H9 (cell line): Measurements from ENCODE around the gene RABGAP1L. TPM values are rescaled to one million over a fixed set of nuclear protein-coding genes. Genes with fewer than 3 reads are reported as not detected.

Experiments
- DNase-seq: peaks from one replicate; pipeline ENCODE4 v3.0.0-alpha.2; 2017
- H2AFZ ChIP-seq: one replicate; pipeline ENCODE4 v1.6.1; 2013; ENCODE audit warnings: mild to moderate bottlenecking, low read length, control low read depth, moderate library complexity
- H2AK5ac ChIP-seq: 2 replicates; pipeline ENCODE4 v1.6.1; 2013; ENCODE audit warnings: low read length, control low read depth, mixed read lengths; ENCODE audit not compliant: insufficient read length
- H2BK120ac ChIP-seq: one replicate; pipeline ENCODE4 v1.6.1; 2013; ENCODE audit warnings: low read depth, mild to moderate bottlenecking, low read length, control low read depth, inconsistent platforms; ENCODE audit not compliant: poor library complexity, severe bottlenecking
- H2BK12ac ChIP-seq: 2 replicates; pipeline ENCODE4 v1.6.1; 2013; ENCODE audit warnings: low read length, control low read depth, mixed read lengths, low read depth; ENCODE audit not compliant: insufficient read length
- H2BK15ac ChIP-seq: 2 replicates; pipeline ENCODE4 v1.6.1; 2013; ENCODE audit warnings: low read depth, low read length, control low read depth
- H2BK20ac ChIP-seq: one replicate; pipeline ENCODE4 v1.6.1; 2013; ENCODE audit warnings: low read depth, mild to moderate bottlenecking, low read length, control low read depth, inconsistent platforms; ENCODE audit not compliant: poor library complexity, severe bottlenecking
- H2BK5ac ChIP-seq: 2 replicates; pipeline ENCODE4 v1.6.1; 2013; ENCODE audit warnings: low read length, control low read depth, mixed read lengths; ENCODE audit not compliant: insufficient read length
- H3K14ac ChIP-seq: 2 replicates; pipeline ENCODE4 v1.6.1; 2013; ENCODE audit warnings: low read length, control low read depth; ENCODE audit not compliant: insufficient read depth
- H3K18ac ChIP-seq: 2 replicates; pipeline ENCODE4 v1.6.1; 2013; ENCODE audit warnings: low read depth, mild to moderate bottlenecking, mixed read lengths, low read length, control low read depth; ENCODE audit not compliant: insufficient read length
- H3K23ac ChIP-seq: 2 replicates; pipeline ENCODE4 v1.6.1; 2013; ENCODE audit warnings: low read length, control low read depth, mixed read lengths, low read depth; ENCODE audit not compliant: insufficient read length
- H3K23me2 ChIP-seq: 2 replicates; pipeline ENCODE4 v1.6.1; 2013; ENCODE audit warnings: low read depth, mild to moderate bottlenecking, mixed read lengths, low read length, control low read depth; ENCODE audit not compliant: insufficient read length, poor library complexity, severe bottlenecking
- H3K27ac ChIP-seq: 2 replicates; pipeline ENCODE4 v1.5.1; 2013; ENCODE audit warnings: low read length, control low read depth, mixed read lengths, low read depth; ENCODE audit not compliant: insufficient read length
- H3K27me3 ChIP-seq: 2 replicates; pipeline ENCODE4 v1.6.1; 2013; ENCODE audit warnings: low read length, control low read depth, inconsistent platforms; ENCODE audit not compliant: insufficient read depth
- H3K4ac ChIP-seq: 2 replicates; pipeline ENCODE4 v1.6.1; 2013; ENCODE audit warnings: low read depth, mild to moderate bottlenecking, control low read depth, inconsistent platforms, low read length, moderate library complexity
- H3K4me1 ChIP-seq: 2 replicates; pipeline ENCODE4 v1.6.1; 2013; ENCODE audit warnings: low read length, control low read depth, inconsistent platforms; ENCODE audit not compliant: insufficient read depth
- H3K4me2 ChIP-seq: 2 replicates; pipeline ENCODE4 v1.6.1; 2013; ENCODE audit warnings: low read length, control low read depth, mixed read lengths; ENCODE audit not compliant: insufficient read length, insufficient read depth
- H3K56ac ChIP-seq: 2 replicates; pipeline ENCODE4 v1.6.1; 2013; ENCODE audit warnings: low read depth, mild to moderate bottlenecking, mixed read lengths, low read length, control low read depth; ENCODE audit not compliant: insufficient read length
- H3K79me1 ChIP-seq: 2 replicates; pipeline ENCODE4 v1.6.1; 2013; ENCODE audit warnings: low read depth, mild to moderate bottlenecking, moderate library complexity, low read length, control low read depth, inconsistent platforms; ENCODE audit not compliant: insufficient read depth, poor library complexity, severe bottlenecking
- H3K79me2 ChIP-seq: 2 replicates; pipeline ENCODE4 v1.6.1; 2013; ENCODE audit warnings: low read length, control low read depth, inconsistent platforms; ENCODE audit not compliant: insufficient read depth
- H3K9ac ChIP-seq: 2 replicates; pipeline ENCODE4 v1.6.1; 2013; ENCODE audit warnings: low read length, control low read depth, mixed read lengths; ENCODE audit not compliant: insufficient read length; ENCODE audit errors: extremely low read depth
- H3K9me3 ChIP-seq: one replicate; pipeline ENCODE4 v1.6.1; 2013; ENCODE audit warnings: low read depth, low read length, inconsistent platforms; ENCODE audit not compliant: control insufficient read depth
- H3T11ph ChIP-seq: one replicate; pipeline ENCODE4 v1.6.1; 2013; ENCODE audit warnings: mild to moderate bottlenecking, low read length, control low read depth, inconsistent platforms
- H4K20me1 ChIP-seq: one replicate; pipeline ENCODE4 v1.6.1; 2013; ENCODE audit not compliant: control insufficient read depth, insufficient read length, insufficient read depth
- H4K5ac ChIP-seq: 2 replicates; pipeline ENCODE4 v1.6.1; 2013; ENCODE audit warnings: low read depth, mild to moderate bottlenecking, mixed read lengths, low read length, control low read depth; ENCODE audit not compliant: insufficient read length
- H4K8ac ChIP-seq: replicated peaks from 2 replicates; pipeline ENCODE4 v1.6.1; 2013; ENCODE audit warnings: low read length, control low read depth, mixed read lengths, low read depth; ENCODE audit not compliant: insufficient read length
- H4K91ac ChIP-seq: 2 replicates; pipeline ENCODE4 v1.6.1; 2013; ENCODE audit warnings: low read depth, mild to moderate bottlenecking, moderate library complexity, mixed read lengths, low read length, control low read depth; ENCODE audit not compliant: insufficient read length
- H3K27ac Mint-ChIP-seq, 3 experiments: 2 replicates in 2 of 3; 3 replicates in 1 of 3; pipeline ENCODE4 v1.8.0; 2020 to 2021; ENCODE audit warnings: mixed read lengths in 3 of 3, mild to moderate bottlenecking in 1 of 3, moderate library complexity in 1 of 3
- H3K27me3 Mint-ChIP-seq: 2 replicates; pipeline ENCODE4 v1.8.0; 2021; ENCODE audit warnings: low read depth, mild to moderate bottlenecking, moderate library complexity, mixed read lengths
- H3K36me3 Mint-ChIP-seq, 3 experiments: 2 replicates in 2 of 3; 3 replicates in 1 of 3; pipeline ENCODE4 v1.8.0; 2020 to 2021; ENCODE audit warnings: low read depth in 3 of 3, mixed read lengths in 3 of 3; ENCODE audit not compliant: insufficient read depth in 1 of 3
- H3K4me1 Mint-ChIP-seq, 2 experiments: 2 replicates each; pipeline ENCODE4 v1.8.0; 2020; ENCODE audit warnings: mixed read lengths in 2 of 2
- H3K4me3 Mint-ChIP-seq, 2 experiments: 2 replicates in 1 of 2; 3 replicates in 1 of 2; pipeline ENCODE4 v1.8.0; 2020 to 2021; ENCODE audit warnings: mild to moderate bottlenecking in 2 of 2, mixed read lengths in 2 of 2, moderate library complexity in 1 of 2
- H3K9me3 Mint-ChIP-seq, 2 experiments: 2 replicates in 1 of 2; 3 replicates in 1 of 2; pipeline ENCODE4 v1.8.0; 2020; ENCODE audit warnings: mild to moderate bottlenecking in 2 of 2, mixed read lengths in 2 of 2, moderate library complexity in 1 of 2
- CTCF ChIP-seq: fragments of 200-600 bp; sonication (generic); conservative IDR thresholded peaks from 3 replicates; pipeline ENCODE4 v1.8.0; 2021; ENCODE audit warnings: antibody characterized with exemption, mild to moderate bottlenecking
- total RNA-seq: library from RNA; stranded (reverse); gene quantifications from 2 replicates; pipeline ENCODE4 v1.2.1, GENCODE V29; 2021

Gene RABGAP1L
- total RNA-seq, 1 experiment from 2014 or later, result 147 TPM

- no peak overlapping the region for H3K23ac ChIP-seq
- H4K5ac ChIP-seq, result no peak overlapping the region
- H3K23me2 ChIP-seq, result no peaks in the 10 kb centered on the region
- no peak overlapping the region for H3K4me3 Mint-ChIP-seq
- no peak overlapping the region for H3K27ac Mint-ChIP-seq
- H3K4me1 Mint-ChIP-seq, result peaks cover 3% of the 10 kb centered on the region in 2 experiments; a peak in 1 of 4 replicates
- no peaks in the 10 kb centered on the region for H4K20me1 ChIP-seq
- no peak overlapping the region for H3K27ac ChIP-seq
- H2AK5ac ChIP-seq, result no peak overlapping the region
- H2BK15ac ChIP-seq, result no peak overlapping the region
- H3K56ac ChIP-seq, result no peak overlapping the region
- H3K4me2 ChIP-seq, result no peak overlapping the region
- no peak overlapping the region for H4K91ac ChIP-seq
- H3K79me1 ChIP-seq, result no peaks in the 10 kb centered on the region
- no peak overlapping the region for H3K14ac ChIP-seq
- no peak overlapping the region for H3K18ac ChIP-seq
- no peaks in the 10 kb centered on the region for H3K9me3 ChIP-seq
- H3K36me3 Mint-ChIP-seq, result no peaks in the 10 kb centered on the region; a peak in 3 of 7 replicates
- H3K9me3 Mint-ChIP-seq, result peaks cover 2 to 11% of the 10 kb centered on the region in 2 experiments; a peak in 3 of 5 replicates
- TF ChIP-seq CTCF, result no peak
- no peak overlapping the region for H3K9ac ChIP-seq
- DNase-seq, result no peak
- no peak overlapping the region for H3K4ac ChIP-seq
- no peaks in the 10 kb centered on the region for H3K27me3 ChIP-seq
- H2BK120ac ChIP-seq, result no peak overlapping the region
- H3K4me1 ChIP-seq, result no peaks in the 10 kb centered on the region; the same call in 1 of the 2 replicates
- H3T11ph ChIP-seq, result no peak overlapping the region
- H2BK5ac ChIP-seq, result no peak overlapping the region
- no peak overlapping the region for H2BK12ac ChIP-seq
- no peak overlapping the region for H4K8ac ChIP-seq
- H2AFZ ChIP-seq, result no peak overlapping the region
- no peak overlapping the region for H2BK20ac ChIP-seq
- no peaks in the 10 kb centered on the region for H3K27me3 Mint-ChIP-seq
- no peaks in the 10 kb centered on the region for H3K79me2 ChIP-seq
These were observed 375.5 kb downstream of the RABGAP1L start for GRCh38 chr1:174534789-174535188.
